GM12878 (cell line): ENCODE measurements around the gene OPRL1. TPM values are rescaled to one million over a fixed set of nuclear protein-coding genes. Genes with fewer than 3 reads are reported as not detected.

Experiments
- ATAC-seq: fragments of 200-7000 bp; cut with Tn5 transposase; 3 replicates; pipeline ENCODE4 v1.9.1; 2020; ENCODE audit warnings: mild to moderate bottlenecking, moderate library complexity
- BruUV-seq: library from RNA; stranded (reverse); fragments of 400-500 nt; replicated peaks from 2 replicates; lab custom pipeline; 2021; lab: Mats Ljungman, UMichigan
- CTCF ChIA-PET: fragments of 300-600 bp; sonication (Branson Sonifier 250); formaldehyde crosslinking; extraction: SDS; loops from one replicate; lab custom pipeline; 2021; ENCODE audit warnings: inconsistent platforms; lab: Yijun Ruan, JAX
- POLR2A ChIA-PET: fragments of 350-600 bp; formaldehyde crosslinking; extraction: SDS; loops from one replicate; lab custom pipeline; 2021; ENCODE audit warnings: inconsistent platforms; lab: Charles Lee
- RAD21 ChIA-PET: fragments of 300-600 bp; sonication (Branson Sonifier 250); formaldehyde crosslinking; loops from one replicate; lab custom pipeline; 2023; ENCODE audit warnings: antibody characterized with exemption; ENCODE audit not compliant: unreplicated experiment; lab: Charles Lee
- SMC1A ChIA-PET: fragments of 300-600 bp; sonication (Branson Sonifier 250); formaldehyde crosslinking; loops from one replicate; lab custom pipeline; 2023; ENCODE audit not compliant: unreplicated experiment, uncharacterized antibody; lab: Charles Lee
- DNase-seq: peaks from one replicate; pipeline ENCODE4 v3.0.0-alpha.2; 2011; ENCODE audit warnings: low read depth, low spot score
- FAIRE-seq: peaks from 3 replicates; lab custom pipeline; 2011; peaks lifted over from hg19 to GRCh38; lab: Jason Lieb, UNC
- H2AFZ ChIP-seq: 2 replicates; pipeline ENCODE4 v1.6.0; 2011; ENCODE audit warnings: low read depth, low read length, control low read depth; ENCODE audit not compliant: control insufficient read depth
- H3K27ac ChIP-seq: 2 replicates; pipeline ENCODE4 v1.5.1; 2011; ENCODE audit warnings: control low read depth; ENCODE audit not compliant: control insufficient read depth, insufficient read depth
- H3K27me3 ChIP-seq, 2 experiments: replicated peaks in 1 of 2; 2 replicates each; pipeline versions ENCODE4 v1.6.0 to v1.6.1; 2011; ENCODE audit warnings: low read length in 1 of 2; ENCODE audit not compliant: control insufficient read depth in 2 of 2, insufficient read depth in 2 of 2
- H3K36me3 ChIP-seq, 2 experiments: 2 replicates each; pipeline ENCODE4 v1.5.1; 2011; ENCODE audit warnings: low read length in 1 of 2; ENCODE audit not compliant: control insufficient read depth in 2 of 2, insufficient read depth in 2 of 2
- H3K4me1 ChIP-seq: 2 replicates; pipeline ENCODE4 v1.6.1; 2011; ENCODE audit warnings: mild to moderate bottlenecking, low read length, moderate library complexity, mixed read lengths; ENCODE audit not compliant: control insufficient read depth, insufficient read depth
- H3K4me2 ChIP-seq: 2 replicates; pipeline ENCODE4 v1.6.0; 2011; ENCODE audit warnings: control low read depth; ENCODE audit not compliant: control insufficient read depth, insufficient read depth
- H3K4me3 ChIP-seq: fragments of 200-600 bp; sonication (generic); 2 replicates; pipeline ENCODE4 v1.5.1; 2016
- H3K79me2 ChIP-seq: 2 replicates; pipeline ENCODE4 v1.6.0; 2011; ENCODE audit warnings: low read length; ENCODE audit not compliant: control insufficient read depth, insufficient read depth
- H3K9ac ChIP-seq: 2 replicates; pipeline ENCODE4 v1.8.0; 2011; ENCODE audit warnings: low read length, control low read depth, mixed read lengths; ENCODE audit not compliant: control insufficient read depth, insufficient read depth
- H3K9me3 ChIP-seq: replicated peaks from 3 replicates; pipeline ENCODE4 v1.5.1; 2011; ENCODE audit warnings: mild to moderate bottlenecking, low read length; ENCODE audit not compliant: control insufficient read depth, insufficient read depth
- H4K20me1 ChIP-seq: 2 replicates; pipeline ENCODE4 v1.6.0; 2011; ENCODE audit not compliant: control insufficient read depth, insufficient read depth
- SKIL ChIP-seq: fragments of 450-650 bp; IDR thresholded peaks from 2 replicates; pipeline ENCODE4 v1.6.1; 2017; ENCODE audit warnings: mild to moderate bottlenecking, low read depth, inconsistent platforms; ENCODE audit not compliant: poor library complexity, severe bottlenecking
- ZNF622 ChIP-seq: fragments of 450-650 bp; IDR thresholded peaks from 2 replicates; pipeline ENCODE4 v1.6.1; 2017; ENCODE audit warnings: mild to moderate bottlenecking, inconsistent platforms
- whole genome bisulfite sequencing: methylation state at CpG from one replicate; pipeline ENCODE4 v1.1.6; 2016; ENCODE audit warnings: low lambda C conversion rate; ENCODE audit not compliant: insufficient replicate concordance, insufficient coverage; ENCODE audit errors: missing lambda C conversion rate; 5-methylcytosine and 5-hydroxymethylcytosine counted together
- in situ Hi-C: fragments of 300-500 bp; cut with MboI; formaldehyde crosslinking; loops from 9 replicates; pipeline ENCODE4 v1.14.3; 2018; ENCODE audit warnings: mixed read lengths
- intact Hi-C: fragments of 100-400 bp; cut with micrococcal nuclease; formaldehyde crosslinking; loops from one replicate; pipeline ENCODE4 v1.14.2; 2022; ENCODE audit not compliant: unreplicated experiment
- polyA plus RNA-seq, 11 experiments: library from polyadenylated mRNA; depleted of rRNA in 4 of 11; unstranded in 6 of 11; stranded (reverse) in 5 of 11; fragments of >200 nt; fragmentation: Nextera tagmentation in 4 of 11; fragmentation: Illumina TruSeq in 1 of 11; extraction: Ambion mirVana in 4 of 11; extraction: Trizol in 1 of 11; gene quantifications; 1 replicate in 1 of 11; 2 replicates in 10 of 11; pipeline versions ENCODE4 v1.2.1 to v1.2.3, GENCODE V29; 2011 to 2016; ENCODE audit warnings: inconsistent platforms in 2 of 11, missing spikeins in 2 of 11, low read depth in 1 of 11
- total RNA-seq, 4 experiments: library from RNA; depleted of rRNA in 3 of 4; stranded (reverse); fragments of >200 nt in 3 of 4; fragmentation: Illumina TruSeq in 1 of 4; extraction: Trizol in 1 of 4; gene quantifications; 2 replicates each; pipeline versions ENCODE4 v1.2.1 to v1.2.3, GENCODE V29; 2013 to 2021
- TF ChIP-seq, protein P1 (sequence below): fragments of 450-650 bp; IDR thresholded peaks from 2 replicates; pipeline ENCODE4 v1.6.1; 2017; ENCODE audit warnings: mild to moderate bottlenecking, moderate library complexity
- TF ChIP-seq, protein P2 (sequence below): fragments of 450-650 bp; IDR thresholded peaks from 2 replicates; pipeline ENCODE4 v1.6.1; 2016; ENCODE audit warnings: mild to moderate bottlenecking, moderate library complexity, borderline replicate concordance
- TF ChIP-seq, protein P3 (sequence below): fragments of 450-650 bp; IDR thresholded peaks from 2 replicates; pipeline ENCODE4 v1.6.1; 2017; ENCODE audit warnings: mild to moderate bottlenecking, moderate library complexity

Gene OPRL1
- total and polyA plus RNA-seq, 10 of the 15 experiments (the other 5 are each of a cell fraction or from before 2014, with no cell fraction given): 0.04 to 0.41 (median 0.24) TPM; not detected in 1

- Histone ChIP-seq H3K9me3 (no peaks in the 10 kb centered on the region), H3K4me1 (peaks cover 22% of the 10 kb centered on the region), H2AFZ (no peak overlapping the region), H3K79me2 (peaks cover 30% of the 10 kb centered on the region), H3K9ac (peak overlapping the region; percentile 91), H3K4me2 (peak overlapping the region; percentile 97), H4K20me1 (no peaks in the 10 kb centered on the region), H3K36me3 (peaks cover 0 to 16% of the 10 kb centered on the region in 2 experiments; a peak in 3 of 4 replicates), H3K27ac (peak overlapping the region; percentile 85), H3K27me3 (no peaks in the 10 kb centered on the region; a peak in 1 of 4 replicates), H3K4me3 (peak overlapping the region; percentile 83)
- SMC1A ChIA-PET: interaction anchor here (1.0 to 2.8 kb wide), 8 partner anchors 12 to 42 kb away, joined by 3 to 10 read pairs (median 6); partner anchors contain the start of gene TCEA2
- POLR2A ChIA-PET: interaction anchor here (0.8 to 3.5 kb wide), 7 partner anchors 13 to 98 kb away, joined by 4 to 14 read pairs (median 10); partner anchors contain the start of genes C20orf204, PRPF6 and SAMD10
- ATAC-seq (peak; percentile 62), DNase-seq (no peak), FAIRE-seq (peak; percentile 57)
- CTCF ChIA-PET: interaction anchor here (0.6 to 3.9 kb wide), 11 partner anchors 9 to 456 kb away, joined by 3 to 22 read pairs (median 6); no protein-coding TSS in a partner anchor
- 0% methylated on average over 15 of the region's 15 CpGs for WGBS
- no TSS peak for BruUV-seq
- RAD21 ChIA-PET: interaction anchor here (0.7 to 3.0 kb wide), 10 partner anchors 15 to 540 kb away, joined by 3 to 10 read pairs (median 6); partner anchors contain the start of genes PTK6, SAMD10 and TCEA2
- intact Hi-C loops: loop anchor here (2.0 kb wide), 1 partner anchor 15 kb away; the partner anchor contains the start of gene TCEA2
- in situ Hi-C loops: no loop called here
- TF ChIP-seq, protein P1, sequence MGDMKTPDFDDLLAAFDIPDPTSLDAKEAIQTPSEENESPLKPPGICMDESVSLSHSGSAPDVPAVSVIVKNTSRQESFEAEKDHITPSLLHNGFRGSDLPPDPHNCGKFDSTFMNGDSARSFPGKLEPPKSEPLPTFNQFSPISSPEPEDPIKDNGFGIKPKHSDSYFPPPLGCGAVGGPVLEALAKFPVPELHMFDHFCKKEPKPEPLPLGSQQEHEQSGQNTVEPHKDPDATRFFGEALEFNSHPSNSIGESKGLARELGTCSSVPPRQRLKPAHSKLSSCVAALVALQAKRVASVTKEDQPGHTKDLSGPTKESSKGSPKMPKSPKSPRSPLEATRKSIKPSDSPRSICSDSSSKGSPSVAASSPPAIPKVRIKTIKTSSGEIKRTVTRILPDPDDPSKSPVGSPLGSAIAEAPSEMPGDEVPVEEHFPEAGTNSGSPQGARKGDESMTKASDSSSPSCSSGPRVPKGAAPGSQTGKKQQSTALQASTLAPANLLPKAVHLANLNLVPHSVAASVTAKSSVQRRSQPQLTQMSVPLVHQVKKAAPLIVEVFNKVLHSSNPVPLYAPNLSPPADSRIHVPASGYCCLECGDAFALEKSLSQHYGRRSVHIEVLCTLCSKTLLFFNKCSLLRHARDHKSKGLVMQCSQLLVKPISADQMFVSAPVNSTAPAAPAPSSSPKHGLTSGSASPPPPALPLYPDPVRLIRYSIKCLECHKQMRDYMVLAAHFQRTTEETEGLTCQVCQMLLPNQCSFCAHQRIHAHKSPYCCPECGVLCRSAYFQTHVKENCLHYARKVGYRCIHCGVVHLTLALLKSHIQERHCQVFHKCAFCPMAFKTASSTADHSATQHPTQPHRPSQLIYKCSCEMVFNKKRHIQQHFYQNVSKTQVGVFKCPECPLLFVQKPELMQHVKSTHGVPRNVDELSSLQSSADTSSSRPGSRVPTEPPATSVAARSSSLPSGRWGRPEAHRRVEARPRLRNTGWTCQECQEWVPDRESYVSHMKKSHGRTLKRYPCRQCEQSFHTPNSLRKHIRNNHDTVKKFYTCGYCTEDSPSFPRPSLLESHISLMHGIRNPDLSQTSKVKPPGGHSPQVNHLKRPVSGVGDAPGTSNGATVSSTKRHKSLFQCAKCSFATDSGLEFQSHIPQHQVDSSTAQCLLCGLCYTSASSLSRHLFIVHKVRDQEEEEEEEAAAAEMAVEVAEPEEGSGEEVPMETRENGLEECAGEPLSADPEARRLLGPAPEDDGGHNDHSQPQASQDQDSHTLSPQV: no peak
- TF ChIP-seq, protein P2, sequence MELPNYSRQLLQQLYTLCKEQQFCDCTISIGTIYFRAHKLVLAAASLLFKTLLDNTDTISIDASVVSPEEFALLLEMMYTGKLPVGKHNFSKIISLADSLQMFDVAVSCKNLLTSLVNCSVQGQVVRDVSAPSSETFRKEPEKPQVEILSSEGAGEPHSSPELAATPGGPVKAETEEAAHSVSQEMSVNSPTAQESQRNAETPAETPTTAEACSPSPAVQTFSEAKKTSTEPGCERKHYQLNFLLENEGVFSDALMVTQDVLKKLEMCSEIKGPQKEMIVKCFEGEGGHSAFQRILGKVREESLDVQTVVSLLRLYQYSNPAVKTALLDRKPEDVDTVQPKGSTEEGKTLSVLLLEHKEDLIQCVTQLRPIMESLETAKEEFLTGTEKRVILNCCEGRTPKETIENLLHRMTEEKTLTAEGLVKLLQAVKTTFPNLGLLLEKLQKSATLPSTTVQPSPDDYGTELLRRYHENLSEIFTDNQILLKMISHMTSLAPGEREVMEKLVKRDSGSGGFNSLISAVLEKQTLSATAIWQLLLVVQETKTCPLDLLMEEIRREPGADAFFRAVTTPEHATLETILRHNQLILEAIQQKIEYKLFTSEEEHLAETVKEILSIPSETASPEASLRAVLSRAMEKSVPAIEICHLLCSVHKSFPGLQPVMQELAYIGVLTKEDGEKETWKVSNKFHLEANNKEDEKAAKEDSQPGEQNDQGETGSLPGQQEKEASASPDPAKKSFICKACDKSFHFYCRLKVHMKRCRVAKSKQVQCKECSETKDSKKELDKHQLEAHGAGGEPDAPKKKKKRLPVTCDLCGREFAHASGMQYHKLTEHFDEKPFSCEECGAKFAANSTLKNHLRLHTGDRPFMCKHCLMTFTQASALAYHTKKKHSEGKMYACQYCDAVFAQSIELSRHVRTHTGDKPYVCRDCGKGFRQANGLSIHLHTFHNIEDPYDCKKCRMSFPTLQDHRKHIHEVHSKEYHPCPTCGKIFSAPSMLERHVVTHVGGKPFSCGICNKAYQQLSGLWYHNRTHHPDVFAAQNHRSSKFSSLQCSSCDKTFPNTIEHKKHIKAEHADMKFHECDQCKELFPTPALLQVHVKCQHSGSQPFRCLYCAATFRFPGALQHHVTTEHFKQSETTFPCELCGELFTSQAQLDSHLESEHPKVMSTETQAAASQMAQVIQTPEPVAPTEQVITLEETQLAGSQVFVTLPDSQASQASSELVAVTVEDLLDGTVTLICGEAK: 0 out of 2 replicates have a peak, but pooled peaks have one; percentile 3
- TF ChIP-seq, protein P3, sequence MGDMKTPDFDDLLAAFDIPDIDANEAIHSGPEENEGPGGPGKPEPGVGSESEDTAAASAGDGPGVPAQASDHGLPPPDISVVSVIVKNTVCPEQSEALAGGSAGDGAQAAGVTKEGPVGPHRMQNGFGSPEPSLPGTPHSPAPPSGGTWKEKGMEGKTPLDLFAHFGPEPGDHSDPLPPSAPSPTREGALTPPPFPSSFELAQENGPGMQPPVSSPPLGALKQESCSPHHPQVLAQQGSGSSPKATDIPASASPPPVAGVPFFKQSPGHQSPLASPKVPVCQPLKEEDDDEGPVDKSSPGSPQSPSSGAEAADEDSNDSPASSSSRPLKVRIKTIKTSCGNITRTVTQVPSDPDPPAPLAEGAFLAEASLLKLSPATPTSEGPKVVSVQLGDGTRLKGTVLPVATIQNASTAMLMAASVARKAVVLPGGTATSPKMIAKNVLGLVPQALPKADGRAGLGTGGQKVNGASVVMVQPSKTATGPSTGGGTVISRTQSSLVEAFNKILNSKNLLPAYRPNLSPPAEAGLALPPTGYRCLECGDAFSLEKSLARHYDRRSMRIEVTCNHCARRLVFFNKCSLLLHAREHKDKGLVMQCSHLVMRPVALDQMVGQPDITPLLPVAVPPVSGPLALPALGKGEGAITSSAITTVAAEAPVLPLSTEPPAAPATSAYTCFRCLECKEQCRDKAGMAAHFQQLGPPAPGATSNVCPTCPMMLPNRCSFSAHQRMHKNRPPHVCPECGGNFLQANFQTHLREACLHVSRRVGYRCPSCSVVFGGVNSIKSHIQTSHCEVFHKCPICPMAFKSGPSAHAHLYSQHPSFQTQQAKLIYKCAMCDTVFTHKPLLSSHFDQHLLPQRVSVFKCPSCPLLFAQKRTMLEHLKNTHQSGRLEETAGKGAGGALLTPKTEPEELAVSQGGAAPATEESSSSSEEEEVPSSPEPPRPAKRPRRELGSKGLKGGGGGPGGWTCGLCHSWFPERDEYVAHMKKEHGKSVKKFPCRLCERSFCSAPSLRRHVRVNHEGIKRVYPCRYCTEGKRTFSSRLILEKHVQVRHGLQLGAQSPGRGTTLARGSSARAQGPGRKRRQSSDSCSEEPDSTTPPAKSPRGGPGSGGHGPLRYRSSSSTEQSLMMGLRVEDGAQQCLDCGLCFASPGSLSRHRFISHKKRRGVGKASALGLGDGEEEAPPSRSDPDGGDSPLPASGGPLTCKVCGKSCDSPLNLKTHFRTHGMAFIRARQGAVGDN: no peak
- TF ChIP-seq SKIL (no peak), ZNF622 (no peak)
Observed at GRCh38 chr20:64077876-64078551, 1.9 kb upstream of the OPRL1 start.
